Smooth muscle cell (in vitro differentiated cells): ENCODE data around the gene TEX28. TPM values are rescaled to one million over a fixed set of nuclear protein-coding genes. Genes with fewer than 3 reads are reported as not detected.
"Not testable (repeated sequence)": the region's sequence is repeated elsewhere in the genome, so short reads cannot be mapped to it uniquely, and the experiment has no call there.

Experiments
- DNase-seq: peaks from one replicate; lab custom pipeline; 2025; ENCODE audit not compliant: unreplicated experiment; lab: John Stamatoyannopoulos, UW
- H2AFZ ChIP-seq: fragments of 200-600 bp; sonication (generic); 2 replicates; pipeline ENCODE4 v1.6.0; 2016; ENCODE audit warnings: antibody characterized with exemption, low read depth, mild to moderate bottlenecking
- H3F3A ChIP-seq: fragments of 200-600 bp; sonication (generic); 2 replicates; pipeline ENCODE4 v1.6.0; 2017; ENCODE audit warnings: antibody characterized with exemption, low read depth
- H3K27ac ChIP-seq: fragments of 200-600 bp; sonication (generic); 2 replicates; pipeline ENCODE4 v1.5.1; 2016; ENCODE audit warnings: low read depth, mild to moderate bottlenecking
- H3K27me3 ChIP-seq: fragments of 200-600 bp; sonication (generic); 2 replicates; pipeline ENCODE4 v1.6.1; 2016; ENCODE audit warnings: low read depth, mild to moderate bottlenecking
- H3K36me3 ChIP-seq: fragments of 200-600 bp; sonication (generic); 2 replicates; pipeline ENCODE4 v1.5.1; 2016; ENCODE audit warnings: low read depth
- H3K4me1 ChIP-seq: fragments of 200-600 bp; sonication (generic); 2 replicates; pipeline ENCODE4 v1.5.1; 2016; ENCODE audit warnings: low read depth
- H3K4me2 ChIP-seq: fragments of 200-600 bp; sonication (generic); 2 replicates; pipeline ENCODE4 v1.6.0; 2016; ENCODE audit warnings: mild to moderate bottlenecking
- H3K4me3 ChIP-seq: fragments of 200-600 bp; sonication (generic); 2 replicates; pipeline ENCODE4 v1.5.1; 2016; ENCODE audit warnings: mild to moderate bottlenecking
- H3K79me2 ChIP-seq: fragments of 200-600 bp; sonication (generic); 2 replicates; pipeline ENCODE4 v1.6.0; 2016; ENCODE audit warnings: low read depth, mild to moderate bottlenecking
- H3K9ac ChIP-seq: fragments of 200-600 bp; sonication (generic); 2 replicates; pipeline ENCODE4 v1.6.0; 2016; ENCODE audit warnings: low read depth
- H3K9me3 ChIP-seq: fragments of 200-600 bp; sonication (generic); replicated peaks from 2 replicates; pipeline ENCODE4 v1.5.1; 2016; ENCODE audit warnings: low read depth
- H4K20me1 ChIP-seq: fragments of 200-600 bp; sonication (generic); 2 replicates; pipeline ENCODE4 v1.6.0; 2016; ENCODE audit warnings: low read depth
- WGBS: methylation state at CpG from one replicate; pipeline ENCODE4 v1.1.7; 2016; ENCODE audit warnings: low lambda C conversion rate; 5-methylcytosine and 5-hydroxymethylcytosine counted together
- polyA plus RNA-seq: library from polyadenylated mRNA; unstranded; fragments of >200 nt; fragmentation: Nextera tagmentation; extraction: Ambion mirVana; gene quantifications from 2 replicates; pipeline ENCODE4 v1.2.1, GENCODE V29; 2016
- total RNA-seq: library from RNA; depleted of rRNA; stranded (reverse); fragments of >200 nt; gene quantifications from 2 replicates; pipeline ENCODE4 v1.2.3, GENCODE V29; 2014

The TEX28 gene
- total and polyA plus RNA-seq, 2 experiments from 2014 or later = not detected

- no CpG with 5 or more reads among the region's 3 CpGs for WGBS
- H3K36me3 ChIP-seq, H3K79me2 ChIP-seq, H3K27ac ChIP-seq, H4K20me1 ChIP-seq, H2AFZ ChIP-seq, H3K4me3 ChIP-seq, H3K4me1 ChIP-seq, H3F3A ChIP-seq, H3K4me2 ChIP-seq, H3K9ac ChIP-seq, DNase-seq, H3K9me3 ChIP-seq, H3K27me3 ChIP-seq: not testable (repeated sequence)
Observed at GRCh38 chrX:154231443-154231842, 63.5 kb downstream of the TEX28 start.

GRCh38 chrX:154226706-154227105 lies 68.2 kb downstream of the TEX28 start:
- H2AFZ ChIP-seq, H3K36me3 ChIP-seq, DNase-seq, H3K9me3 ChIP-seq, H4K20me1 ChIP-seq, H3K79me2 ChIP-seq, H3K9ac ChIP-seq, H3K27ac ChIP-seq, H3F3A ChIP-seq, H3K27me3 ChIP-seq, H3K4me3 ChIP-seq, H3K4me2 ChIP-seq, H3K4me1 ChIP-seq: not testable (repeated sequence)
- no CpG with 5 or more reads among the region's 9 CpGs for WGBS

GRCh38 chrX:154225292-154225691 lies 69.6 kb downstream of the TEX28 start:
- not testable (repeated sequence) for H3K9ac ChIP-seq, H3K4me3 ChIP-seq, H3K4me2 ChIP-seq, H3K27me3 ChIP-seq, H3K79me2 ChIP-seq, DNase-seq, H3K4me1 ChIP-seq, H3K9me3 ChIP-seq, H3K27ac ChIP-seq, H4K20me1 ChIP-seq, H3K36me3 ChIP-seq, H2AFZ ChIP-seq, H3F3A ChIP-seq
- no CpG with 5 or more reads among the region's 6 CpGs for WGBS

Other genes with a start within 250 kb of the TEX28 start
- 13.1 and 17.9 TPM in 2 replicates for gene MECP2, start 197.4 kb downstream of the TEX28 start, total RNA-seq
- 11.9 and 15.0 TPM in 2 replicates for gene MECP2, start 197.4 kb downstream of the TEX28 start, polyA plus RNA-seq
- not detected in 2 replicates for gene OPN1LW, start 150.9 kb downstream of the TEX28 start, total RNA-seq
- not detected in 2 replicates for gene OPN1LW, start 150.9 kb downstream of the TEX28 start, polyA plus RNA-seq
- not detected in 2 replicates for gene OPN1MW, start 112.5 kb downstream of the TEX28 start, total RNA-seq
- not detected in 2 replicates for gene OPN1MW, start 112.5 kb downstream of the TEX28 start, polyA plus RNA-seq
- not detected in 2 replicates for gene OPN1MW2, start 75.4 kb downstream of the TEX28 start, total RNA-seq
- not detected in 2 replicates for gene OPN1MW2, start 75.4 kb downstream of the TEX28 start, polyA plus RNA-seq
- gene OPN1MW3, start 37.5 kb downstream of the TEX28 start, total RNA-seq = not detected in 2 replicates
- not detected in 2 replicates for gene OPN1MW3, start 37.5 kb downstream of the TEX28 start, polyA plus RNA-seq
- not detected in 2 replicates for gene TKTL1, start 671 bp upstream of the TEX28 start, total RNA-seq
- gene TKTL1, start 671 bp upstream of the TEX28 start, polyA plus RNA-seq = not detected in 2 replicates
- 807 and 860 TPM in 2 replicates for gene FLNA, start 79.5 kb upstream of the TEX28 start, total RNA-seq
- gene FLNA, start 79.5 kb upstream of the TEX28 start, polyA plus RNA-seq = 1,632 and 1,832 TPM in 2 replicates
- 46.1 and 61.4 TPM in 2 replicates for gene EMD, start 84.2 kb upstream of the TEX28 start, total RNA-seq
- 63.9 and 67.4 TPM in 2 replicates for gene EMD, start 84.2 kb upstream of the TEX28 start, polyA plus RNA-seq
- 2,811 and 3,107 TPM in 2 replicates for gene RPL10, start 103.3 kb upstream of the TEX28 start, total RNA-seq
- 1,314 and 1,395 TPM in 2 replicates for gene RPL10, start 103.3 kb upstream of the TEX28 start, polyA plus RNA-seq
- 33.6 and 40.4 TPM in 2 replicates for gene DNASE1L1, start 114.1 kb upstream of the TEX28 start, total RNA-seq
- gene DNASE1L1, start 114.1 kb upstream of the TEX28 start, polyA plus RNA-seq = 23.0 and 30.0 TPM in 2 replicates
- 28.3 and 203 TPM in 2 replicates for gene TAFAZZIN, start 116.4 kb upstream of the TEX28 start, total RNA-seq
- gene TAFAZZIN, start 116.4 kb upstream of the TEX28 start, polyA plus RNA-seq = 30.2 and 32.4 TPM in 2 replicates
- 84.0 and 104 TPM in 2 replicates for gene ATP6AP1, start 133.6 kb upstream of the TEX28 start, total RNA-seq
- 193 and 213 TPM in 2 replicates for gene ATP6AP1, start 133.6 kb upstream of the TEX28 start, polyA plus RNA-seq
- 92.2 and 98.8 TPM in 2 replicates for gene GDI1, start 142.0 kb upstream of the TEX28 start, total RNA-seq
- gene GDI1, start 142.0 kb upstream of the TEX28 start, polyA plus RNA-seq = 143 and 160 TPM in 2 replicates
- 46.0 and 50.1 TPM in 2 replicates for gene FAM50A, start 149.0 kb upstream of the TEX28 start, total RNA-seq
- gene FAM50A, start 149.0 kb upstream of the TEX28 start, polyA plus RNA-seq = 183 and 216 TPM in 2 replicates
- gene PLXNA3, start 163.2 kb upstream of the TEX28 start, total RNA-seq = 15.1 and 33.6 TPM in 2 replicates
- 38.2 and 60.2 TPM in 2 replicates for gene PLXNA3, start 163.2 kb upstream of the TEX28 start, polyA plus RNA-seq
- gene LAGE3, start 184.2 kb upstream of the TEX28 start, total RNA-seq = 33.8 and 39.7 TPM in 2 replicates
- gene LAGE3, start 184.2 kb upstream of the TEX28 start, polyA plus RNA-seq = 52.7 and 66.1 TPM in 2 replicates
- gene UBL4A, start 191.5 kb upstream of the TEX28 start, total RNA-seq = 28.7 and 42.1 TPM in 2 replicates
- 46.9 and 50.8 TPM in 2 replicates for gene UBL4A, start 191.5 kb upstream of the TEX28 start, polyA plus RNA-seq
- 26.8 and 34.7 TPM in 2 replicates for gene SLC10A3, start 195.5 kb upstream of the TEX28 start, total RNA-seq
- gene SLC10A3, start 195.5 kb upstream of the TEX28 start, polyA plus RNA-seq = 52.1 and 63.1 TPM in 2 replicates
- gene FAM3A, start 221.1 kb upstream of the TEX28 start, total RNA-seq = 13.6 and 16.0 TPM in 2 replicates
- 49.1 and 53.7 TPM in 2 replicates for gene FAM3A, start 221.1 kb upstream of the TEX28 start, polyA plus RNA-seq